CD4-positive, CD25-positive, alpha-beta regulatory T cell (primary cell): ENCODE data around the gene SCAF8. TPM values are rescaled to one million over a fixed set of nuclear protein-coding genes. Genes with fewer than 3 reads are reported as not detected.

Experiments
- ATAC-seq, 2 donors: fragments of 150-1000 bp; cut with Tn5 transposase; one replicate each; pipeline ENCODE4 v1.10.0; 2021; ENCODE audit warnings: low read depth in 2 of 2, moderate number of reproducible peaks in 2 of 2, moderate library complexity in 1 of 2
- DNase-seq, 3 donors: peaks; one replicate each; pipeline versions ENCODE4 v3.0.0 to v3.0.0-alpha.2; 2012 to 2022; ENCODE audit warnings: mixed read lengths in 1 of 3
- H3K27ac ChIP-seq: one replicate; pipeline ENCODE4 v1.7.0; 2013; ENCODE audit warnings: mild to moderate bottlenecking, low read length; ENCODE audit not compliant: insufficient read depth, poor library complexity, severe bottlenecking
- H3K27me3 ChIP-seq: one replicate; pipeline ENCODE4 v1.7.0; 2013; ENCODE audit warnings: low read length; ENCODE audit not compliant: control insufficient read depth, insufficient read depth
- H3K36me3 ChIP-seq: one replicate; pipeline ENCODE4 v1.7.0; 2013; ENCODE audit warnings: mild to moderate bottlenecking, low read length, moderate library complexity; ENCODE audit not compliant: control insufficient read depth, insufficient read depth
- H3K4me1 ChIP-seq: 2 replicates; pipeline ENCODE4 v1.7.0; 2013; ENCODE audit warnings: mild to moderate bottlenecking, low read length; ENCODE audit not compliant: insufficient read depth, control insufficient read depth, poor library complexity, severe bottlenecking
- H3K4me3 ChIP-seq: one replicate; pipeline ENCODE4 v1.7.0; 2013; ENCODE audit warnings: low read depth, mild to moderate bottlenecking, low read length, moderate library complexity
- H3K9me3 ChIP-seq, 2 experiments: 1 replicate in 1 of 2; 2 replicates in 1 of 2; pipeline ENCODE4 v1.7.0; 2013; ENCODE audit warnings: low read length in 2 of 2, mild to moderate bottlenecking in 1 of 2, moderate library complexity in 1 of 2; ENCODE audit not compliant: control insufficient read depth in 2 of 2
- H3K27ac Mint-ChIP-seq, 3 donors: one replicate each; pipeline ENCODE4 v1.8.0; 2020 to 2022; ENCODE audit warnings: mild to moderate bottlenecking in 3 of 3, mixed read lengths in 3 of 3, moderate library complexity in 2 of 3
- H3K27me3 Mint-ChIP-seq: one replicate; pipeline ENCODE4 v1.8.0; 2022; ENCODE audit warnings: mild to moderate bottlenecking, mixed read lengths
- H3K36me3 Mint-ChIP-seq: one replicate; pipeline ENCODE4 v1.8.0; 2020; ENCODE audit warnings: mixed read lengths
- H3K4me1 Mint-ChIP-seq, 4 donors: one replicate each; pipeline ENCODE4 v1.8.0; 2020 to 2022; ENCODE audit warnings: mixed read lengths in 4 of 4, mild to moderate bottlenecking in 1 of 4
- H3K4me3 Mint-ChIP-seq, 4 donors: one replicate each; pipeline ENCODE4 v1.8.0; 2020 to 2022; ENCODE audit warnings: mild to moderate bottlenecking in 4 of 4, mixed read lengths in 4 of 4, moderate library complexity in 3 of 4
- H3K9me3 Mint-ChIP-seq, 7 donors: one replicate each; pipeline ENCODE4 v1.8.0; 2020 to 2022; ENCODE audit warnings: mixed read lengths in 7 of 7, mild to moderate bottlenecking in 3 of 7, moderate library complexity in 2 of 7
- polyA plus RNA-seq, 4 donors: library from polyadenylated mRNA; unstranded; fragments of 300-500 nt; fragmentation: Illumina TruSeq; gene quantifications; one replicate each; pipeline ENCODE4 v1.2.3, GENCODE V29; 2021
- total RNA-seq: library from RNA; stranded (reverse); gene quantifications from one replicate; pipeline ENCODE4 v1.2.3, GENCODE V29; 2022

Gene SCAF8
- total and polyA plus RNA-seq, 5 donors from 2014 or later = 13.7 to 72.0 (median 15.3) TPM

- no peak overlapping the region for H3K27ac Mint-ChIP-seq
- H3K27ac ChIP-seq = no peak overlapping the region
Measured at GRCh38 chr6:154719854-154720253, 13.4 kb upstream of the SCAF8 start.

GRCh38 chr6:154721460-154721859 lies 11.8 kb upstream of the SCAF8 start:
- no peak overlapping the region for H3K27ac Mint-ChIP-seq
- Histone ChIP-seq H3K27me3 (peaks cover 4% of the 10 kb centered on the region), H3K27ac (no peak overlapping the region), H3K4me3 (no peak overlapping the region), H3K4me1 (no peaks in the 10 kb centered on the region), H3K36me3 (no peaks in the 10 kb centered on the region), H3K9me3 (peaks cover 11% of the 10 kb centered on the region in 2 experiments)
- no peaks in the 10 kb centered on the region for H3K36me3 Mint-ChIP-seq
- DNase-seq = no peak
- peaks cover 0 to 18% (median 6%) of the 10 kb centered on the region in 7 donors for H3K9me3 Mint-ChIP-seq
- peaks cover 4% of the 10 kb centered on the region for H3K27me3 Mint-ChIP-seq
- H3K4me1 Mint-ChIP-seq = no peaks in the 10 kb centered on the region
- H3K4me3 Mint-ChIP-seq = no peak overlapping the region
- no peak for ATAC-seq

More at GRCh38 chr6:154719854-154720253, 13.4 kb upstream of the SCAF8 start:
- H3K4me3 ChIP-seq = no peak overlapping the region
- H3K4me3 Mint-ChIP-seq = no peak overlapping the region
- H3K4me1 Mint-ChIP-seq = no peaks in the 10 kb centered on the region
- H3K27me3 Mint-ChIP-seq = peaks cover 4% of the 10 kb centered on the region
- DNase-seq (no peak), ATAC-seq (no peak)
- H3K36me3 ChIP-seq = no peaks in the 10 kb centered on the region
- H3K36me3 Mint-ChIP-seq = no peaks in the 10 kb centered on the region
- H3K9me3 Mint-ChIP-seq = peaks cover 0 to 18% (median 6%) of the 10 kb centered on the region in 7 donors
- H3K4me1 ChIP-seq = no peaks in the 10 kb centered on the region
- H3K27me3 ChIP-seq = peaks cover 4% of the 10 kb centered on the region
- peaks cover 11% of the 10 kb centered on the region in 2 experiments for H3K9me3 ChIP-seq

DNA sequence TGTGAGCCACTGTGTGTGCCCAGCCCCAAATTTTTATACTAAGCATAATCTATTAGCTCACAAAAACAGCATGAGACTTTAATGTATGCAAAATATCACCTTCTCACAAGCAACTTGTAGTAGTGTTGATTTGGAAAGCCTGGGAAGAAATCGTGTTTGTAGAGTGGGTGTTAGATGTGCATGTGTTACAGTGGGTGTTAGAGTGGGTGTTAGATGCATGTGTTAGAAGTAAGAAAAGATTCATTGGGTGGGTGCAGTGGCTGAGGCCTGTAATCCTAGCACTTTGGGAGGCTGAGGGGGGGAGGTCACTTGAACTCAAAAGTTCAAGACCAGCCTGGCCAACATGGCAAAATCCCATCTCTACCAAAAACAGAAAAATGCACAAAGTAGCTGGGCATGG lies 6.3 kb upstream of the SCAF8 start:
- Mint-ChIP-seq H3K27me3 (peaks cover 9% of the 10 kb centered on the region), H3K4me3 (no peak overlapping the region), H3K27ac (no peak overlapping the region), H3K9me3 (peaks cover 0 to 2% (median 0%) of the 10 kb centered on the region in 7 donors), H3K36me3 (no peaks in the 10 kb centered on the region), H3K4me1 (peaks cover under 1 to 6% (median 3%) of the 10 kb centered on the region in 4 donors)
- no peaks in the 10 kb centered on the region for H3K4me1 ChIP-seq
- ATAC-seq (no peak), DNase-seq (no peak)
- no peaks in the 10 kb centered on the region for H3K9me3 ChIP-seq
- H3K27ac ChIP-seq = no peak overlapping the region
- H3K27me3 ChIP-seq = no peaks in the 10 kb centered on the region
- H3K36me3 ChIP-seq = no peaks in the 10 kb centered on the region
- no peak overlapping the region for H3K4me3 ChIP-seq

DNA sequence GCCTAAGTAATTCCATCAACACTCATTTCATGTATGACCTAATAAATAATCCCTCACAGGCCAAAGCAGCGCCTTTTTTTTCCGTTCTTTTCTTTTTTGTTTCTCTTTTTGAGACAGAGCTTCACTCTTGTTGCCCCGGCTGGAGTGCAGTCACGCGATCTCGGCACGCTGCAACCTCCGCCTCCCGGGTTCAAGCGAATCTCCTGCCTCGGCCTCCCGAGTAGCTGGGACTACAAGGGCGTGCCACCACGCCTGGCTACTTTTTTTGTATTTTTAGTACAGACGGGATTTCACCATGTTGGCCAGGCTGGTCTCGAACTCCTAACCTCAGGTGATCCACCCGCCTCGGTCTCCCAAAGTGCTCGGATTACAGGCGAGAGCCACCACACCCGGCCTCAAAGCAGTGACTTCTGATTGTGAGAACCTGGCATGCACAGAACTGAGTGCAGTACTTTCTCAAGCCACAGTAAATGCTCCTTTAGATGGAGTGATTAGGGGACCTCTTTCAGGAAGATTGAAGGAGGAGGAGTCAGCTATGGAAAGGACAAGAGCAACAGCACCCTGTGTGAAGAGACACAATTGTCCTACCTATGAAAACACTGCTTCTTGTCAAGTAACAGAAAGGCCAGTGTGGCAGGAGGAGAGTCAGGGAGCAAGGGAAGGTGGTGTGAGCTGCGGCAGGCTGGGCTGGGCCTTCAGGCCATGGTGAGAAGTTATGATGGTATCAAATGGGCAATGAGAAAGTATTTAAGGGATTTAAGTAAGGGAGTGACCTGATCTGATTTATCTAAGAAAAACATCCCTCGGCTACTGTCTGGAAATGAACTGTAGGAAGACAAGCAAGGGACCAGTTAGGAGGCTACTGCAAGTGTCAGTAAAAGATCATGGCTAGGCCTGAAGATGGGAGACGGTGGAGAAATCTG lies 1.7 kb upstream of the SCAF8 start:
- peaks cover 9% of the 10 kb centered on the region for H3K27me3 Mint-ChIP-seq
- peak overlapping the region in 1 of 3 donors; percentile 55 for H3K27ac Mint-ChIP-seq
- ATAC-seq (no peak), DNase-seq (no peak)
- Histone ChIP-seq H3K27ac (no peak overlapping the region), H3K36me3 (no peaks in the 10 kb centered on the region), H3K4me3 (no peak overlapping the region), H3K9me3 (no peaks in the 10 kb centered on the region), H3K4me1 (peaks cover 26% of the 10 kb centered on the region), H3K27me3 (no peaks in the 10 kb centered on the region)
- H3K4me3 Mint-ChIP-seq = peak overlapping the region; percentile 70 to 94 (median 90)
- no peaks in the 10 kb centered on the region for H3K9me3 Mint-ChIP-seq
- H3K36me3 Mint-ChIP-seq = peaks cover 4% of the 10 kb centered on the region
- peaks cover 12 to 34% (median 21%) of the 10 kb centered on the region in 4 donors for H3K4me1 Mint-ChIP-seq

- Mint-ChIP-seq H3K36me3 (peaks cover 4% of the 10 kb centered on the region), H3K27me3 (peaks cover 9% of the 10 kb centered on the region), H3K27ac (peak overlapping the region; percentile 61 to 94 (median 93)), H3K4me1 (peaks cover 19 to 45% (median 28%) of the 10 kb centered on the region in 4 donors), H3K4me3 (peak overlapping the region; percentile 87 to 94 (median 91)), H3K9me3 (no peaks in the 10 kb centered on the region)
- Histone ChIP-seq H3K4me1 (peaks cover 37% of the 10 kb centered on the region), H3K27ac (peak overlapping the region; percentile 96), H3K36me3 (no peaks in the 10 kb centered on the region), H3K4me3 (peak overlapping the region; percentile 85), H3K27me3 (no peaks in the 10 kb centered on the region), H3K9me3 (no peaks in the 10 kb centered on the region)
- DNase-seq (no peak), ATAC-seq (no peak)
Measured at GRCh38 chr6:154732538-154733182, 556 bp upstream of the SCAF8 start.

- ATAC-seq = peak; percentile 76 to 82
- peak; percentile 86 to 95 (median 91) for DNase-seq
- peaks cover 27 to 56% (median 39%) of the 10 kb centered on the region in 4 donors for H3K4me1 Mint-ChIP-seq
- Histone ChIP-seq H3K4me1 (peaks cover 47% of the 10 kb centered on the region), H3K27ac (peak overlapping the region; percentile 96), H3K36me3 (no peaks in the 10 kb centered on the region), H3K27me3 (no peaks in the 10 kb centered on the region), H3K4me3 (peak overlapping the region; percentile 83), H3K9me3 (no peaks in the 10 kb centered on the region)
- peaks cover 5% of the 10 kb centered on the region for H3K27me3 Mint-ChIP-seq
- H3K36me3 Mint-ChIP-seq = peaks cover 9% of the 10 kb centered on the region
- H3K4me3 Mint-ChIP-seq = peak overlapping the region; percentile 91 to 92 (median 92)
- no peaks in the 10 kb centered on the region for H3K9me3 Mint-ChIP-seq
- peak overlapping the region; percentile 94 to 98 (median 98) for H3K27ac Mint-ChIP-seq
Measured at GRCh38 chr6:154733626-154734382, 588 bp downstream of the SCAF8 start.

- Mint-ChIP-seq H3K36me3 (peaks cover 10% of the 10 kb centered on the region), H3K4me3 (peak overlapping the region; percentile 57 to 92 (median 80)), H3K27me3 (no peaks in the 10 kb centered on the region), H3K9me3 (no peaks in the 10 kb centered on the region), H3K27ac (peak overlapping the region in 1 of 3 donors; percentile 49), H3K4me1 (peaks cover 47 to 80% (median 64%) of the 10 kb centered on the region in 4 donors)
- H3K27me3 ChIP-seq = no peaks in the 10 kb centered on the region
- H3K4me1 ChIP-seq = peaks cover 63% of the 10 kb centered on the region
- H3K4me3 ChIP-seq = peak overlapping the region; percentile 22
- no peak for ATAC-seq
- H3K27ac ChIP-seq = no peak overlapping the region
- no peaks in the 10 kb centered on the region for H3K36me3 ChIP-seq
- no peaks in the 10 kb centered on the region for H3K9me3 ChIP-seq
- DNase-seq = no peak
Measured at GRCh38 chr6:154736618-154737259, 3.5 kb downstream of the SCAF8 start.
